GM15510 (cell line): ENCODE results near the gene ZNF787.
A peak's percentile ranks its signal among the peaks of the same experiment; 100 is the strongest.

Experiments used
- POLR2A ChIP-seq: IDR thresholded peaks from 3 replicates; pipeline ENCODE4 v1.6.1; 2011; ENCODE audit warnings: borderline replicate concordance; ENCODE audit not compliant: insufficient read length; ENCODE audit errors: extremely low read depth

The ZNF787 gene

DNA sequence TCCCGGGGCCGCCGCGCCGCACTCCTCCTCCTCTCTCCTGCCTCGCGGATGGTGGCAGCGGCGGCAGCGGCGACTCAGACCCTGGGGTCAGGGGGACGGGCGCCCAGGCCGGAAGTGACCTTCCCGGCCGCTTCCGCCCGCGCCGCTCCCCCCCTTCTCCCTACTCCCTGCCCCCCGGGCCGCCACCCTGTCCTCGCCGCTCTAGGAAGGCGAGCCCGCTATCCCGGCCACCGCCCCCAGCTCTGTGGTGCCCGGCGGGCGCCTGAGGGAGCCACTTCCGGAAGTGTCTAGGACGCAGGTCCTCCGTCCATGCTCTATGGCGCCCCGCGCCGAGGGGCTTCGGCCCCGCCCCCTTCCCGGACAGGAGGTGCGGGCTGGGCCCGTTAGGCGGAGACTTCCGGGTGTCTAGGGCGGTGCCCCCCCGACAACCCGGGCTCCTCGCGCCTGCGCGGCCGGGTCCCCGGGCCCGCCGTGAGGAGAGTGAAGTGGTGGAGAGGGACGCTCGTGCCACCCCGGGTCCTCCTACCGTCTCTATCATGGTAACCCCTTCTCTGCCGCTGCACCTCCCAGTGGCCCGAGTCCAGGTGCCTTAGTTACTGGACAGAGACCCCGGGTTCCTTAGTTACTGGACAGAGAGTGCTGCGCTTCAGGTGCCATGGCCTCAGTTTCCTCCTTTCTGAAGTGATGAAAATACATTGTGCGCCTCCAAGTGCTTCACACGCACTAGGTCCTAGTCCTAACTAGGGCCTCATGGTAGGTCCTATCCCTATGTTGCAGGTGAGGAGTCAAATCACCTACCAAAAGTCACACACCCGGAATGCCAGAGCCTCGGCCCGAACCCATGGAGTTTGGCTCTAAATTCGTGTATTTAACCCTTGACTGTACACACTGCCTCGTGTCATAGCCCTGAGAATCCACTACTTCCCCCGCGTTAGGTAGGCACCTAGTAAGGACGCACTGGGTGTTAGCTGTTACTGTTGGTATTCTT lies at the start of gene ZNF787:
ZNF787 (minus strand) TSS at position 116 of the 988 bp plus-strand sequence. CDS start 18,078 bp downstream, outside the sequence.
- peak; percentile 77 for TF ChIP-seq POLR2A

DNA sequence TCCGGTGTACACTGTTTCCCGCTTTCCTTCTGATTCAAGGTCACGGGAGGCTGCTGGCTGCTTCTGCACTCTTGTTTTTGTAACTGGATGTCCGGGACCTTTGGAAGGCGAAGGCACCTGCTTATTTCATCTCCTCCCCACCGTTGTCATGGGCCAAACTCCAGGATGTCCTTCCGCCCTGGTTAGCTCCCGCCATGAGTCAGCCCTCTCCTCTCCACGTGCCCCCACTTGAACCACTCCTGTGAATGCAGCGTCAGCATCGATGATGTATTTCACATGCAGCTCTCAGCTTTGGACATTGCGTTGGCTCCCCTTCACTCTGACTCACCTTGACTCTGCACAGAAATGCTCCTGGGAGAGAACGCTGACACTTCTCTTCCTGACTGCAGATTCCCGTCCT lies 49.2 kb upstream of the ZNF787 start:
- no peak for TF ChIP-seq POLR2A

DNA sequence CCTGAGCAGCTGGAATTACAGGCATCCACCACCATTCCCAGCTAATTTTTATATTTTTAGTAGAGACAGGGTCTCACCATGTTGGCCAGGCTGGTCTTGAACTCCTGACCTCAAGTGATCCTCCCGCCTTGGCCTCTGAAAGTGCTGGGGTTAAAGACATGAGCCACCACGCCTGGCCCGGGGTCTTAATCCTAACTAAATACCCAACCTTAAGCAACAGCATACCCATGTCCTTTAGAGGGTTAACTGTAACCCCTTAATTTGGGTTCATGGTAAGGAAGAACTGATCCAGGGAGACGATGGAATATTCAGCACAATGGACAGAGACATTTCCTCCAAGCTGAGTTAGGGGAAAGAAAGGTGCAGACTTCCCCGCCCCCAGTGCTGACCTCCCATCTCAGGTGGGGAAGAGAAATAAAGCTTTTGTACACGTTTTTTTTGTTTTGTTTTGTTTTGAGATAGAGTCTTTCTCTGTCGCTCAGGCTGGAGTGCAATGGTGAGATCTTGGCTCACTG lies 46.0 kb upstream of the ZNF787 start:
- TF ChIP-seq POLR2A = no peak

DNA sequence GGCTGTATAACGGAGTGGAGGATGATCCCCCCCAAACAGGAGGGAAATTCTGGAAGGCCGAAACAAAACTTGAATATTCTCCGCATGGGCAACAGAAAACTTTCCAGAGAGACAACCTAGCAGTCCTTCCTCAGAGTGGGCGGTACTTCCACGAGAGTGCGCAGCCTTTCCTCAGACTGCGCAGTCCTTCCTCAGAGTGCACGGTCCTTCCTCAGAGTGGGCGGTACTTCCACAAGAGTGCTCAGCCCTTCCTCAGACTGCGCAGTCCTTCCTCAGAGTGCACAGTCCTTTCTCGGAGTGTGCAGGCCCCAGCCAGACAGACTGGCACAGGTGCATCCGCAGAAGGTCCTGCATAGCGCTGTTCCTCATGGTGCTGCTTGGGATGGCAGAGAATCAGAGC lies 42.0 kb upstream of the ZNF787 start:
- no peak for TF ChIP-seq POLR2A

DNA sequence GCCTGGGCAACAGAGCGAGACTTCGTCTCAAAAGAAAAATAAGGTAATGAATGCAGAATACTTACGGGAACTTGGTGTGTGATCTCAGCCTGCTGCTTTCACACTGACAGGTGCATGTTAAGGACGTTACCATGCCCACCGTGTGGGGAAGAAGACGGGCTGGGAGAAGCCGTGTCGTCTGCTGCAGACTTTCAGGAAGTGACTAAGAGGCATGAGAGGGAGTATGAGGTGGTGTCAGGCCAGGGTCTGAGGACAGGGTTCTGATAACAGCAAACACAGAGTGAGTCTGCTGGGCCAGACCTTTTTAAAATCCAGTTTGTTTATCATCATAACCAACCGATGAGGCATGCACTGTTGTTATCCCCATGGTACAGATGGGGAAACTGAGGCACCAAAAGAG lies 41.2 kb upstream of the ZNF787 start:
- no peak for TF ChIP-seq POLR2A

DNA sequence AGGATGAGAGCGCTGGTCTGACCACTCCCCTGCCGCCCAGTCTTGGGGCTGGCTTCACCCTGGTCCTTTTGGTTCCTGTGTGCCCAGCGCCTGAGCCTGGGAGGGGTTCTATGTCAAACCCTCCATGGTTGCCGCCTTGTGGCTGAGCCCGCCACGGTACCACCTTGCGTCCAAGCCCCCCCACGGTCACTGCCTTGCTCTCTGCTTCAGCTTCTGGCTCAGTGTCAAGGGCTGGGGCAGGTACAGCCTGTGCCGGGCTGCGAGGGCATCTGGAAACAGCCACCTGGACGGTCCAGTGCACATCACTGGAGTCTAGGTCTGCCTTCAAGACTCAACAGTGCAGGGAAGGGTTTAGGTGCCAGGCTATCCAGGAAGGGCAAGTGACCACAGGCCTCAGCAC lies 40.4 kb upstream of the ZNF787 start:
- no peak for TF ChIP-seq POLR2A

DNA sequence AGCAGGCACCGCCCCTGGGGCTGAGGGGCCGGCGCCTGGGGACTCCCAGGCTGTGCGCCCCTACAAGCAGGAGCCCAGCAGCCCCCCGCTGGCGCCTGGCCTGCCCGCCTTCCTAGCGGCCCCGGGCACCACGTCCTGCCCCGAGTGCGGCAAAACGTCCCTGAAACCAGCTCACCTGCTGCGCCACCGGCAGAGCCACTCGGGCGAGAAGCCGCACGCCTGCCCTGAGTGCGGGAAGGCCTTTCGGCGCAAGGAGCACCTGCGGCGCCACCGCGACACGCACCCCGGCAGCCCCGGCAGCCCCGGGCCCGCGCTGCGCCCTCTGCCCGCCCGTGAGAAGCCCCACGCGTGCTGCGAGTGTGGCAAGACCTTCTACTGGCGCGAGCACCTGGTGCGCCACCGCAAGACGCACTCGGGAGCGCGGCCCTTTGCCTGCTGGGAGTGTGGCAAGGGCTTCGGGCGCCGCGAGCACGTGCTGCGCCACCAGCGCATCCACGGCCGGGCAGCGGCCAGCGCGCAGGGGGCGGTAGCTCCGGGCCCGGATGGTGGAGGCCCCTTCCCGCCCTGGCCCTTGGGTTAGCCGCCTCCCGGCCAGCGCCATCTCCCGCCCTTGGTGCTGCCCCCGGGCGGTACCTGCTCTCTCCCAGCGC lies 38.7 kb upstream of the ZNF787 start:
- TF ChIP-seq POLR2A = no peak

DNA sequence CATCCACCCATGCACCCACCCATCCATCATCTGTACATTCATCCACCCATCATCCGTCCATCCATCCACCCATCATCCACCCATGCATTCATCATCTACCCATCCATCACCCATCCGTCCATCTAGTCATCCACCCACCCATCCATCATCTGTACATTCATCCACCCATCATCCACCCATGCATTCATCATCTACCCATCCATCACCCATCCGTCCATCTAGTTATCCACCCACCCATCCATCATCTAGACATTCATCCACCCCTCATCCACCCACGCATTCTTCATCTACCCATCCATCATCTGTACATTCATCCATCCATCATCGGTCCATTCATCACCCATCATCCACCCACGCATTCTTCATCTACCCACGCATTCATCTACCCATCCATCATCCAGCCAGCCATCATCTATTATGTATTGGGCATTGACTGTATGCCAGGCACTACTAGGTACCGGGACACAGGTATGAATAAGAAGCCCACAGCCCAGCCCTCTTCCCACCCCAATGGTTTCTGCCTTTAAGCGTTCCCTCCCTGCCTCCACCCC lies 38.0 kb upstream of the ZNF787 start:
- TF ChIP-seq POLR2A = no peak

DNA sequence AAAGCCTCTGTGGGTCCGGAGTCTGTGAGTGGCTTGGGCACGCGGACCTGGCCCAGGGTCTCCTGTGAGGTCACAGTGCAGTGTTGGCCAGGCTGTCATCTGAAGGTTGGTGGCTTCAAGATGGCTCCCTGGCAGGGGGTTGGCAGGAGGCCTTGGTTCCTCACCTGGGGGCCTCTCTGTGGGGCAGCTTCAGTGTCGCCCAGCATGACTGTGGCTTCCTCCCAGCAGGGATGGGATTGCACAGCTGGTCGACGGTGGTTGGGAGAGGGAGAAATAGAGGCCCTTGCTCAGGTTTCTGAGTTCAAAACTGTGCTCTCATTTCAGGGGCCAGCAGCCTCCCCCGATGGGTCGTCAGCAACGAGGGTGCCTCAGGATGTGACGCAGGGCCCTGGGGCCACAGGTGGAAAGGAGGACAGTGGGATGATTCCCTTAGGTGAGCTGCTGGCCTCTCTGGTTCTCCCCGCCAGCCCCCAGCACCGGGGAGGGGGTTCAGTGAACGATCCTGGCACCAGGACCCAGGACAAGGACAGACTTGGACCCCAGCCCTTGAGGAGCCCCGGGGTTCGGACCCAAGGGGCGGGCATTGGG lies 37.2 kb upstream of the ZNF787 start:
- no peak for TF ChIP-seq POLR2A

DNA sequence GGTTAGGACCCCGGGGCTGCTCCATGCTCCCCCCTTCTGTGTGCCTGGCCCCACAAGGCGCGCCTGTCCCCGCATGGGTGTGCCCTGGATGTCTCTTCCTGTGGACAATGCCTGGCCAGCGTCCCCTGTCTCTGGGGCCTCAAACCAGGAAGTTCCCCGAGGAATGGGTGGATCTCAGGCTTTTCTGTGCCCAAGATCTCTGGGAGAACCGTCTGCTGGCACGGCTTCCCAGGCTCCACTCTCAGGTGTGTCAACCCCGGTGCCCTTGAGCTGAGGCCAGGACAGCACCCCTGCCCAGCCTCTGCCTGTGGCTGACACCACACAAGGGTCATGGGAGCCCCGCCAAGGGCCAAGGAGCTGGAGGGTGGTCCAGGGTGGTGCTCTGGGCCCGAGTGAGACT lies 35.7 kb upstream of the ZNF787 start:
- no peak for TF ChIP-seq POLR2A

DNA sequence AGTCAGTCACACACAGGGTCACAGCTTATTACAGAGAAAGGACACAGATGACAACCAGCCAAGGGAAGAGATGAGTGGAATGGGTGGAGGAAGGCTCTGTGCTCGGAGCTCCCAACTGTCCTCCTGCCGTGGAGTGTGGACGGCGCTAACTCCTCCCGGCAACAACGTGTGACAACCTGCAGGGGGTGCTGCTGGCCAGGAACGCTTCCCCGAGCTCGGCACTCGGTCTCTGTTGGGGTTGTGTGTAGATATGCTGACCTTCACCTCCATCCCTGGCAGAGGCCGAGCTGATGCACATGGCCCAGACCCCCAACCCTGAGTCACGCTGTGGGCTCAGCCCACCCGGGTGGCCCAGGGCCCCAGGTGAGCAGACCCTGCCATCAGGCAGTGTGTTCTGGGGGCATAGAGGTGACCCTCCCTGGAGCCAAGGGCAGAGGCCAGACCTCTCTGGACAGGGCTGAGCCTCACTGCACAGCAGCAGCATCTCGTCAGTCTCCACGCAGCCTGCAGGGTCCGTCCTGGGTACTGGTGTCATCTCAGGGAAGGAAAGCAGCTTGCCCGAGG lies 34.1 kb upstream of the ZNF787 start:
- TF ChIP-seq POLR2A = no peak

DNA sequence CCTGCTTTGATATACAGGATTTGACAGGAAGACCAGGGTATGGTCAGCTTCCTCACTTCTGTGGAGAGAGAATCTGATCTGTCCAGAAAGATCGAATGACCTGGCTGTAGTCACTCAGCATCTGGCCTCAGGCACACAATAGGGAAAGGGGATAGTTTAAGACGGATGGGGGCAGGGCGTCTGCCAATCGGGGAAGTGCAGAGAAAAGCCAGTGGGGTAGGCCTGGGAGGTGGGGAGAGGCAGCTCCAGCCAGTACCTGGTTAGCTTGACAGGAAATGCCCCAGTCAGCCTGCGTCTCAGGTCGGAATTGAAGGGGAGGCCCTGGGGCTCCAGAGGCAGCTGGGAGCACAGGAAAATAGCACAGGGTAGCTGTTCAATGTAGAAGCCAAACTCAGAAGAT lies 32.4 kb upstream of the ZNF787 start:
- no peak for TF ChIP-seq POLR2A

DNA sequence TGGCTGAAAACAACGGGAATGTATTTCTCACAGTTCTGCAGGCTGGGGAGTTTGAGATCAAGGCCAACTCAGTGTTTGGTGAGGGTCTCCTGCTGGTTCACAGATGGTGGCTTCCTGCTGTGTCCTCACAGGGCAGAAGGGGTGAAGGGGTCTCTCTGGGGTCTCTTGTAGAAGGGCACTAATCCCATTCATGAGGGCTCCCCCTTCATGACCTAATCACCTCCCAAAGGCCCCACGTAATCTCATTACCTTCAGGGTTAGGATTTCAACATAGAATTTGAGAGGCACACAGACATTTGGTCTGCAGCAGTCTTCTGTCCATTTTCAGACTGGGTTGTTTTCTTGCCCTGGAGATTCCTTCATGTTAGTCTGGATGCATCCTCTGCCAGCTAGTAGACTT lies 31.5 kb upstream of the ZNF787 start:
- TF ChIP-seq POLR2A = no peak

DNA sequence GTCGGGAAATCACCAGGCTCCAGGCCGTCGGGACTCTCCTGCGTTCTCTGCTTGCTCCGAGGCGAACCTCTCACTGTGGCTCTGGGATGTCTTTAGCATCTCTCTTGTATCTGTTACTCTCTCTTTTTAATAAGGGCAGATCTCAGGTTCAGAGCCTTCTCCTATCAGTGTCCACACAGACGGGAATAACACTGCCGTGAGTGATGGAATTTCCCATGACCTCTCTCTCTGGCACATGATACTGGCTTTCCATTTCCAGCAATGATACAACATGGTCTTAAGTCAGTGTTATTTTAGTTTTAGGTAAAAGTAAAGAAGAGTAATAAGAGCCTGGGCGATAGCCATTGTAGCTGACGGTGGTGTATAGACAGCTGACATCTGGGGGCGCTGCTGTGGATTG lies 29.3 kb upstream of the ZNF787 start:
- no peak for TF ChIP-seq POLR2A

DNA sequence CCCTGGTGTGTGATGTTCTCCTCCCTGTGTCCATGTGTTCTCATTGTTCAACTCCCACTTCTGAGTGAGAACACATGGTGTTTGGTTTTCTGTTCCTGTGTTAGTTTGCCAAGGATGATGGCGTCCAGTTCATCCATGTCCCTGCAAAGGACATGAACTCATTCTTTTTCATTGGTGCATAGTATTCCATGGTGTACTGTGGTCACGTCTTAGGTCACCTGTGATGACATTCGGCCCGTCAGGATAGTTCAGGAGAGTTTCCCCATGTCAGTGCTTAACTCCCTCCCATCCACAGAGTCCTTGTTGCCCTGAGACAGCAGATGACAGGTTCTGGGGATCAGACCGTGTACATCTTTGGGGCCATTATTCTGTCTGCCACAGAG lies 28.6 kb upstream of the ZNF787 start:
- TF ChIP-seq POLR2A = no peak
